ENCODE results near the gene GCLM. TPM values are rescaled to one million over a fixed set of nuclear protein-coding genes. Genes with fewer than 3 reads are reported as not detected.
A peak's percentile ranks its signal among the peaks of the same experiment; 100 is the strongest.

GCLM gene
- polyA plus RNA-seq, 1 donor = 6.8 TPM

- DNase-seq (ENCODE audit: low read depth) = peak; percentile 44
Measured at GRCh38 chr1:93846206-93846991, 62.8 kb downstream of the GCLM start.

DNA sequence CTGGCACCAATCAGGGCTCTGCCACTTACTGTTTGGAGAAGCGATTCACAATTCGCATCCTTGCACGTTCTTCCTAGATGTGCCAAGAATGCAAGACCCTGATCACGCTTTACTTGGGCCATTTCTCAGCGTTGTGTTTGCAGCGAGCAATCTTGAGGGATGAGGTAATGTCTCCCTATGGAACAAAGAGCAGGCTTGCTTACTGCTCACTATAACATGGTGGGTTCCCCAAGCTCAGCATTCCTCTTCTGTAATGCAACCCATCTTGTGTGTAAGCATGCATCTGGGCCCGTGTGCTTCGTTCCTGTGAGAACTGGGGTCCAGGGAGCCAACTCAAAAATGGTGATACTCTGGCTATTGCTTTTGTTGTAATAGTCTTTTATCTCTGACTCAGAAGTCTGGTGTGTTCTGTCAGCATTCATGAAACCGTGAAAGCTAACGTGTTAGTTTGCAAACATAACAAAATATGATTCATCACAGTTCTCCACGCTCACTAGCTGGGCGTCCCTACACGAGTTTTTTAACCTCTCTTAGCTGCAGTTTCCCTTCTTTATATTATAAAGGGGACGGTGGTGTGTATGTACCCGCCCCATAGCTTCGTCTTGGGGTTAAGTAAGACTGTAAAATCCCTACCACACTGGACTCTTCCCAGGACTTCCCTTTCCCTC, 63.6 kb downstream of the GCLM start:
- peak; percentile 43 for DNase-seq (ENCODE audit: low read depth)

DNA sequence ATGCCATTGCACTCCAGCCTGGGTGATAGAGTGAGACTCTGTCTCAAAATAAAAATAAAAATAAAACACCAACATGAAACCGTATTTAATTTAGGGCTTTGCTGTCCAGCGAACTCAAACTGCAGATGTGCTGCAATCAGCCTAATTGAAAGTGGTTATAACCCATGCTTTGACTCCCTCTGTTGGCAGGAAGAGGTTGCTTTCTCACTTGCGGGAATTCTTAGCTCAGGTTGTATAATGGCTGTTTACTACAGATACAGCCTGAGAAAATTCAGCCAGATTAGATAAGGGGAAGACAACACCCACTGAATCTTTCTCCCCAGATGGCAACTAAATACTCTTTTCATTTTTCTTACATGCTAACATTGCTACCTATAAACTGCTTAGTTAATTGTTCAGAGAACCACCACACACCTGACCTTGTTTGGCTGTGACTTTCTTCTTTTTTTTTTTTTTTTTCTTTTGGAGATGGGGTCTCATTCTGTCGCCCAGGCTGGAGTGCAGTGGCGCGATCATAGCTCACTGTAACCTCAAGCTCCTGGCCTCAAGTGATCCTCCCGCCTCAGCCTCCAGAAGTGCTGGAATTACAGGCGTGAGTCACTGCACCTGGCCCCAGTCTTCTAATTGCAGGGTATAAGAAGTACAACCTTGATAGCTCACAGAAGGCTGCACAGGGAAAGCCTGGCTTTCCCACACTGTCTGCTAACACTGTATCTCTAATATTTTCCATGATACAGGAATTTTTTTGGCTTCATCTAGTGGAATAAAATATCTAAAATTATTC, 64.8 kb downstream of the GCLM start:
- peak; percentile 65 for DNase-seq (ENCODE audit: low read depth)

GRCh38 chr1:93842750-93843500, 66.3 kb downstream of the GCLM start:
- DNase-seq (ENCODE audit: low read depth) = no peak

DNA sequence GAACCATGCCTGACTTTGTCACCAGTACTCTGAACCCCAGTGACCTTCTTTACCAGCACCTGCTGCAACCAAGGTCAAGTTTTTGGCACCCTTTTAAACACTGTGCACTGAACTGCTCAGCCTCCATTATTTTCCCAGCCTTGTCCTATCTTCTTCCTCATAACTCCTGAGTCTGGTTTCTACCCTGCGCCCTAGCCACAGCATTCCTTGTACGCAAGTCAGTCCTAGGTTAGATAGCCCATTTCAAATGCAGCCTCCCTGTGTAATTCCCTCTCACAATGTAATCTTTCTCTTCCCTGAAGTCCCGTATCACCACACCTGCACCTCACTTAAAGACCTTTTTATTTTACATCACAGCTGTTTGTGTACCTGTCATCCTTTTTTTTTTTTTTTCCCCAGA, 67.5 kb downstream of the GCLM start:
- no peak for DNase-seq (ENCODE audit: low read depth)

DNA sequence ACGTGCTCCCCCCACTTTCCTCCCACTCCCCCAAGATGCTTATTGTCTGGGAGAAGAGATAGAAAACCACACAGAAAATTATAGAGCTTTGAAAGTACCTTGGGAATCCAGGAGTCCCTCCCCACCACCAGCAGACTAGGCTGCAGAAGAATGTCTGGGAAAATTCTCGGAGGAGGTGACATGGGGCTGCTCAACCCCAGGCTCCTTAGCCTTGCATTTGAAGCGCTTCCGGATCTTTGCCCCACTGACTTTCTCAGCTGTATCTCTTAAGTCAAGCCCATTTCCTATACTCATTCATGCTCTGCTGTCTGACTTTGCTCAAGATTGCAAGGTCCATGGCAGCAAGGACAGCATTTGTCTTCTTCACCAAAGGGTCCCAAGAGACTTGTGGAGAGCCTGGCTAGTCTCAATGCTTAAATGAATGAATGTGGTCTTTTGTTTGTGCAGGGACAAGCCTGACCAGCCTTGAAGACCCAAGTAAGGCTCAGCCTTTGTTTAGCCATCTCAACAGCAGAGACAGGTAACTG, 68.2 kb downstream of the GCLM start:
- DNase-seq (ENCODE audit: low read depth) = no peak

DNA sequence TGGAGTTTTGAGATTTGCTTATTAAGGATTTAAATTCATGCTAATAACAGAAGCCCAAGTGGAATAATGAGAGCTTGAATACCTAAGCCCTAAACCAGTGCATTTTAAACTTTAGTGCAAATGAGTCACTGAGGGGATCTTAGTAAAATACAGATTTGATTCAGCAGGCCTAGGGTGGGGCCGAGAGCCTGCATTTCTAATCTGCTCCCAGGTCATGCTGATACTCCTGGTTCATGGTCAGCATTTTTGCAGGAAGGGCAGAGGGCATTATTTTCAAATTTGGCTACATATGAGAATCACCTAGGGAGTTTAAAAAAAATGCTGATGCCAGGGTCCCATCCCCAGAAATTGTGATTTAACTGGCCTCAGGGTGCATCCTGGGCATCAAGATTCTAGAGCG, 69.5 kb downstream of the GCLM start:
- DNase-seq (ENCODE audit: low read depth) = no peak

- no peak for DNase-seq (ENCODE audit: low read depth)
Measured at GRCh38 chr1:93839307-93839706, 69.9 kb downstream of the GCLM start.

GRCh38 chr1:93837961-93838360, 71.3 kb downstream of the GCLM start:
- DNase-seq (ENCODE audit: low read depth) = no peak

Other genes with a start within 250 kb of the GCLM start
- 14.1 TPM for gene BCAR3, start 227.6 kb downstream of the GCLM start, polyA plus RNA-seq (ENCODE audit: insufficient read length)
- gene DNTTIP2, start 30.2 kb downstream of the GCLM start, polyA plus RNA-seq (ENCODE audit: insufficient read length) = 40.3 TPM
- 0.59 TPM for gene ABCA4, start 211.7 kb upstream of the GCLM start, polyA plus RNA-seq (ENCODE audit: insufficient read length)

All from forelimb muscle (tissue), 1 donor.